HCT116 (cell line): Measurements from ENCODE around the gene CSTPP1.

Source experiments
- CTCF ChIP-seq, 3 experiments: fragments of 200-600 bp in 1 of 3; sonication (generic) in 1 of 3; IDR thresholded peaks in 2 of 3; conservative IDR thresholded peaks in 1 of 3; 2 replicates each; pipeline ENCODE4 v1.5.1; 2012 to 2017; ENCODE audit warnings: low read depth in 2 of 3, low read length in 2 of 3, antibody characterized with exemption in 1 of 3, borderline replicate concordance in 1 of 3, control low read depth in 1 of 3, mild to moderate bottlenecking in 1 of 3, mixed read lengths in 1 of 3, mixed run types in 1 of 3, moderate library complexity in 1 of 3; ENCODE audit not compliant: insufficient read depth in 1 of 3
- EZH2 ChIP-seq: fragments of 200-600 bp; sonication (generic); IDR thresholded peaks from 2 replicates; pipeline ENCODE4 v1.6.1; 2017; ENCODE audit warnings: antibody characterized with exemption, mixed run types
- EZH2phosphoT487 ChIP-seq: fragments of 200-600 bp; IDR thresholded peaks from 2 replicates; pipeline ENCODE4 v1.6.1; 2018; ENCODE audit warnings: antibody characterized with exemption, borderline replicate concordance
- FOSL1 ChIP-seq: IDR thresholded peaks from 2 replicates; pipeline ENCODE4 v1.6.1; 2012; ENCODE audit warnings: low read depth
- MAX ChIP-seq: IDR thresholded peaks from 2 replicates; pipeline ENCODE4 v1.6.1; 2012
- POLR2A ChIP-seq: IDR thresholded peaks from 2 replicates; pipeline ENCODE4 v1.7.0; 2011; ENCODE audit warnings: borderline replicate concordance; ENCODE audit not compliant: insufficient read depth, insufficient read length; ENCODE audit errors: extremely low read depth
- POLR2AphosphoS5 ChIP-seq: IDR thresholded peaks from 2 replicates; pipeline ENCODE4 v1.6.1; 2011; ENCODE audit warnings: mild to moderate bottlenecking, low read depth, low read length, moderate library complexity
- REST ChIP-seq: IDR thresholded peaks from 2 replicates; pipeline ENCODE4 v1.6.1; 2012; ENCODE audit warnings: low read depth
- SIN3A ChIP-seq: IDR thresholded peaks from 2 replicates; pipeline ENCODE4 v1.6.1; 2012; ENCODE audit warnings: low read depth
- ZFX ChIP-seq: fragments of 450-650 bp; IDR thresholded peaks from 2 replicates; pipeline ENCODE4 v1.6.1; 2017

GRCh38 chr11:47014097-47014496, 77.5 kb downstream of the CSTPP1 start:
- TF ChIP-seq CTCF (IDR thresholded peaks at IDR 0.05 in 2 of 3, conservative IDR thresholded peaks at IDR 0.05 in 1 of 3; ENCODE audit: borderline replicate concordance in 1 of 3, insufficient read depth in 1 of 3, low read depth in 2 of 3, low read length in 2 of 3) (no peak), POLR2AphosphoS5 (no peak), EZH2 (no peak), SIN3A (no peak), EZH2phosphoT487 (no peak), REST (no peak), FOSL1 (no peak), POLR2A (no peak), ZFX (no peak), MAX (no peak)
